ENCODE data around the gene ACADS.

GRCh38 chr12:120771097-120771496 is 45.5 kb downstream of the ACADS start:
- TF ChIP-seq CTCF (IDR thresholded peaks at IDR 0.05) = no peak
- no peak for TF ChIP-seq REST (IDR thresholded peaks at IDR 0.05; ENCODE audit: insufficient read depth in 1 of 2, low read depth in 2 of 2, low read length in 1 of 2)
